ENCODE results near the gene ACSM6. TPM values are rescaled to one million over a fixed set of nuclear protein-coding genes. Genes with fewer than 3 reads are reported as not detected.

The ACSM6 gene
- total RNA-seq, 1 donor from 2014 or later = not detected

DNA sequence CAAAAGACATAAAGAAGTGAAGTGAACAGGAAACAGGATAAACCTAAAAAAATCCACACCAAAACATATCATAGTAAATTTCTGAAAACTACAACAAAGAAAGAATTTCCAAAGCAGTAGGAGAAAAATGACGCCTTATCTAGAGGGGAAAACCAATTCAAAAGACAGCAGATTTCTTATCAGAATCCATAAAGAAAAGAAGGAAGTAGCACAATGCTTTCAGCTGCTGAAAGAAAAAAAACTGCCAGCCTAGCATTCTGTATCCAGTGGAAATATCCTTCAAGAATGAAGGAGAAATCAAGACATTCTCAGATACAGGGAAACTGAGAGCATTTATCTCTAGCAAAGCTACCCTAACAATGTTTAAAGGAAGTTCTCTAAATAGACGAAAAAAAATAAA lies 59.0 kb downstream of the ACSM6 start:
- H3K27me3 Mint-ChIP-seq (ENCODE audit: low read depth) = no peaks in the 10 kb centered on the region
- H3K4me3 Mint-ChIP-seq = no peak overlapping the region
- no peak overlapping the region for H3K27ac Mint-ChIP-seq (ENCODE audit: unreplicated experiment)
- DNase-seq (ENCODE audit: low read depth, low spot score) = no peak
- no peaks in the 10 kb centered on the region for H3K4me1 Mint-ChIP-seq
- TF ChIP-seq CTCF (conservative IDR thresholded peaks at IDR 0.05) = no peak
- peaks cover 14% of the 10 kb centered on the region for H3K36me3 Mint-ChIP-seq (ENCODE audit: low read depth)
- peaks cover 8% of the 10 kb centered on the region for H3K9me3 Mint-ChIP-seq

DNA sequence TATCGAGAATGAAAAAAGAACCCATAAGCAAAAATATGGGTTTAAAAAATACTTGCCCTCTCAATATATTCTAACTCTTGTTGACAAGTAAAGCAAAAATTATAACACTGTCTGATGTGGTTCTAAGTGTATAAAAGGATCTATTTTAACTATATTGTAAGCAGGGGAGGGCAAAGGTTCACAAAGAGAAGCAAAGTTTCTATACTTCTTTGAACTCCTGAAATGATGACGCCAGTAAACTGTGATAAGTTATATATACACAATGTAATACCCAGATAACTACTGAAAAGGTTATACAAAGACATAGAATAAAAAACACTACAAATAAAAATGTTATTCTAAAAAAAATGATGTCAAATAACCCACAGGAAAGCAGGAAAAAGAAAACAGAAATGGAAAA lies 59.6 kb downstream of the ACSM6 start:
- Mint-ChIP-seq H3K27ac (ENCODE audit: unreplicated experiment) (no peak overlapping the region), H3K27me3 (ENCODE audit: low read depth) (no peaks in the 10 kb centered on the region), H3K9me3 (peaks cover 8% of the 10 kb centered on the region), H3K4me1 (no peaks in the 10 kb centered on the region), H3K4me3 (no peak overlapping the region), H3K36me3 (ENCODE audit: low read depth) (peaks cover 14% of the 10 kb centered on the region)
- no peak for TF ChIP-seq CTCF (conservative IDR thresholded peaks at IDR 0.05)
- no peak for DNase-seq (ENCODE audit: low read depth, low spot score)

- Mint-ChIP-seq H3K27me3 (ENCODE audit: low read depth) (no peaks in the 10 kb centered on the region), H3K9me3 (peaks cover 8% of the 10 kb centered on the region), H3K4me3 (no peak overlapping the region), H3K4me1 (no peaks in the 10 kb centered on the region), H3K36me3 (ENCODE audit: low read depth) (peaks cover 14% of the 10 kb centered on the region), H3K27ac (ENCODE audit: unreplicated experiment) (no peak overlapping the region)
- no peak for TF ChIP-seq CTCF (conservative IDR thresholded peaks at IDR 0.05)
- no peak for DNase-seq (ENCODE audit: low read depth, low spot score)
These were observed 60.6 kb downstream of the ACSM6 start for GRCh38 chr10:95254629-95255028.

DNA sequence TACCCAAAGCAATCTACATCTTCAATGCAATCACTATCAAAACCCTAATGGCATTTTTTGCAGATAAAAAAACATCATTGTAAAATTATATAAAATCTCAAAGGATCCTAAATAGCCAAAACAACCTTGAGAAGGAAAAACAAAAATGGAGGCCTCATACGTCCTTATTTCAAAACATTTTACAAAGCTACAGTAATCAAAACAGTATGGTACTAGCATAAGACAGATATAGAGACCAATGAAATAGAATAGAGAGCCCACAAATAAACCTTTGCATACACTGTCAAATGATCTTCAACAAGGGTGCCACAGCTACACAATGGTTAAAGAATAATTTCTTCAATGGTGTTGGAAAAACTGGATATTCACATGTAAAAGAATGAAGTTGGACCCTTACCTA lies 62.2 kb downstream of the ACSM6 start:
- Mint-ChIP-seq H3K4me3 (no peak overlapping the region), H3K4me1 (peaks cover 4% of the 10 kb centered on the region), H3K9me3 (peaks cover 8% of the 10 kb centered on the region), H3K27ac (ENCODE audit: unreplicated experiment) (no peak overlapping the region), H3K27me3 (ENCODE audit: low read depth) (no peaks in the 10 kb centered on the region), H3K36me3 (ENCODE audit: low read depth) (peaks cover 14% of the 10 kb centered on the region)
- DNase-seq (ENCODE audit: low read depth, low spot score) = no peak
- no peak for TF ChIP-seq CTCF (conservative IDR thresholded peaks at IDR 0.05)

DNA sequence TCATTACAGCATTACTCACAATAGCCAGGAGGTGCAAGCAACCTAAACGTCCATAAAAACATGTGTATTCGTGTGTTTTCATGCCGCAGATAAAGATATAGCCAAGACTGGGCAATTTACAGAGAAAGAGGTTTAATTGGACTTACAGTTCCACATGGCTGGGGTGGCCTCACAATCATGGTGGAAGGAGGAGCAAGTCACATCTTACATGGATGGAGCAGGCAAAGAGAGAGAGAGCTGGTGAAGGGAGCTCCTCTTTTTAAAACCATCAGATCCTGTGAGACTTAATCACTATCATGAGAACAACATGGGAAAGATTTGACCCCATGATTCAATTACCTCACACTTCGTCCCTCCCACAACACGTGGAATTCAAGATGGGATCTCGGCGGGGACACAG lies 63.8 kb downstream of the ACSM6 start:
- Mint-ChIP-seq H3K27ac (ENCODE audit: unreplicated experiment) (no peak overlapping the region), H3K27me3 (ENCODE audit: low read depth) (no peaks in the 10 kb centered on the region), H3K9me3 (peaks cover 8% of the 10 kb centered on the region), H3K4me1 (peaks cover 4% of the 10 kb centered on the region), H3K4me3 (no peak overlapping the region), H3K36me3 (ENCODE audit: low read depth) (peaks cover 14% of the 10 kb centered on the region)
- DNase-seq (ENCODE audit: low read depth, low spot score) = no peak
- no peak for TF ChIP-seq CTCF (conservative IDR thresholded peaks at IDR 0.05)

- Mint-ChIP-seq H3K27me3 (ENCODE audit: low read depth) (no peaks in the 10 kb centered on the region), H3K4me3 (no peak overlapping the region), H3K4me1 (peaks cover 4% of the 10 kb centered on the region), H3K9me3 (peaks cover 8% of the 10 kb centered on the region), H3K36me3 (ENCODE audit: low read depth) (peaks cover 9% of the 10 kb centered on the region), H3K27ac (ENCODE audit: unreplicated experiment) (peak overlapping the region; percentile 57)
- no peak for TF ChIP-seq CTCF (conservative IDR thresholded peaks at IDR 0.05)
- DNase-seq (ENCODE audit: low read depth, low spot score) = no peak
These were observed 66.4 kb downstream of the ACSM6 start for GRCh38 chr10:95260397-95260881.
